HG03159 (cell line): ENCODE results near the gene MYT1.

ENCODE experiments used
- ATAC-seq: cut with Tn5 transposase; IDR thresholded peaks from one replicate; pipeline ENCODE4 v1.9.1; 2021; ENCODE audit warnings: mild to moderate bottlenecking, moderate library complexity; ENCODE audit not compliant: unreplicated experiment

The MYT1 gene

DNA sequence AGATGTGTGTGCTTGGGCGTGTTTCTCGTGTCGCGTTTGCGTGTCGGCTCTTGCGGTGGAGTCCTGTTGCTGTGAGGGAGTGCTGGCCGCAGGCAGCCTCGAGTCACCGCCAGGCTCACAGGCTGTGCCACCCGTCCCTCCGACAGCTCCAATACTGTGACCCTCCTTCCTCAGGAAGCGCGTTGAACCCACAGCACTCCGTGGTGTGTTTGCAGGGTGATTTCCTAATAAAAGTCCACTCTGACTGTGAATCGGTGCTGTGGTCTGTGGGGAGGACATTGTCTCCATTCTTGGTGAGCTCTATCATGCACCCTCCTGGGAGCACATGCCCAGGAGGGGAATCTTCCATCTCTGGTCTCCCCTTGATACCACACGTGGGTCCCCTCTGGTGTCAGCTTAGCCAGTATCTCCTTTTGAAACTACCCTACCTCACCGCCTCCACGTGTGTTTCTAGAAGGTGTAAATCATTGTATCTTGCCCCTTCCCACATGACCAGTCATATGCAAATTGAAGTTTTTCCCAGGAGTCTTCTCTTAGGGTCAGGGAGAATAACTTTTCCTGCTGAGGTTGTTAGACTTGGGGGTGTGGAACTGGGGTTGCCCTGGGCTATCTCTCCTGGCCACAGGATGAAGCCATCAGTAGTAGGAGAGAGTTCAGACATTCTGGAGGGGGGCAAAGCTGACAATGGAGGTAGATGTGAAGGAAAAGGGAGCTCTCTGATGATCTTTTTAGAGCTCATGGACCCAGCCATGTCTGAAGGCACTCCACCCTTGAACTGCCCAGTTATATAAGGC is 77.9 kb downstream of the MYT1 start:
- ATAC-seq: no peak

DNA sequence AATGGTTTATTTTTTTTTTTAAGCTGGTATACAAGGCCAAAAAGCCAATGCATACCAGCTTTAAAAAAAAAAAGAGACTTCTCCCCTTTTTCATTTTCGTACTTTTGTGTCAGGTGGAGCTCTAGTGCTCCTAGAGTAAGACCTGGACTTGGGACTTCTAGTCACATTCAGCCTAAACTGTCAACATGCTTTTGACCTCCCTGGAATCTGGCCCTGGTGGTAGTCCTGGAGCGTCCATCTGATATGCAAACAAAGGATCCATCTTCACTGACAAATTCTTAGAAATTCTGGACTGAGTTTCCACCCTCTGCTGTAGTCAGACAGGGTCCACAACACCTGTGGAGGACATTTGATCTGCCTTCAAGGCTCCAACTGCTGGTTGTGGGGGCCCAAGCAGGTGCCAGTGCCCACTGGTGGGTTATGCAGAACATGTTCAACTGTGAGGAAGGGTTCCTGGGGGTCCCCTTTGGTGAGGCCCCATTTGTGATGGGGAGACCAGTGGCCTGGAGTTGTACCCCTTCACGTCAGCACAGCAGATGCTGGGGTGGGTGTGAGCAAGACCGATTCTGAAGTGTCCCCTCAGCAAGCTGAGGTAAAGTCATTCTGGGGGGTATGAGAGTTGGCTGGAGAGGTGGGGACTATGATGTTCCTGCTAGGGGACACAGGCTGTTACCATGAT is 78.7 kb downstream of the MYT1 start:
- ATAC-seq: no peak

DNA sequence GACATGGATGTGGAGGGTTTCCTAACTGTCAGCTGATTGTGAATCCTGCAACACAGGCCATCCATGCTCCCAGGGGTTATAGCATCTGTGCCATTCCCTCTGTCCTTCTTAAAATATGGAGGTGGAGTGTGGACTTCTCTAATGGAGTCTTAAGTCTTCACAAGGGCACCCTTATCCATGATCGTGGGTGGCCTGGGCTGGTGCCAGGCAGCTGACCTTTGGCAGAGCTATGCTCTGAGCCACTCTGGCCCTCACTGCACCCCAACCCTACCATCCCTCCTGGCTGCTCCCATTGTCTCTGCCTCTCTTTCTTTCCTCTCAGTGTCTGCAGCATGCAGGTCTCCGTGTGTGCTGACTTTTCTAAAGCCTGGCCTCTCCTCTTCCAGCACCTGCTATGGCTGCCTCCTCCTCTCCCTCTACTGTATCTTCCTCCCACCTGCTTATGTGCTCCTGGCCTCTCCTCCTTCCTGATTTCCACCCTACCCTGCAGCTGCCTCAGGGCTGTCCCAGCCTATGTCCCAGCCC is 80.1 kb downstream of the MYT1 start:
- no peak for ATAC-seq

DNA sequence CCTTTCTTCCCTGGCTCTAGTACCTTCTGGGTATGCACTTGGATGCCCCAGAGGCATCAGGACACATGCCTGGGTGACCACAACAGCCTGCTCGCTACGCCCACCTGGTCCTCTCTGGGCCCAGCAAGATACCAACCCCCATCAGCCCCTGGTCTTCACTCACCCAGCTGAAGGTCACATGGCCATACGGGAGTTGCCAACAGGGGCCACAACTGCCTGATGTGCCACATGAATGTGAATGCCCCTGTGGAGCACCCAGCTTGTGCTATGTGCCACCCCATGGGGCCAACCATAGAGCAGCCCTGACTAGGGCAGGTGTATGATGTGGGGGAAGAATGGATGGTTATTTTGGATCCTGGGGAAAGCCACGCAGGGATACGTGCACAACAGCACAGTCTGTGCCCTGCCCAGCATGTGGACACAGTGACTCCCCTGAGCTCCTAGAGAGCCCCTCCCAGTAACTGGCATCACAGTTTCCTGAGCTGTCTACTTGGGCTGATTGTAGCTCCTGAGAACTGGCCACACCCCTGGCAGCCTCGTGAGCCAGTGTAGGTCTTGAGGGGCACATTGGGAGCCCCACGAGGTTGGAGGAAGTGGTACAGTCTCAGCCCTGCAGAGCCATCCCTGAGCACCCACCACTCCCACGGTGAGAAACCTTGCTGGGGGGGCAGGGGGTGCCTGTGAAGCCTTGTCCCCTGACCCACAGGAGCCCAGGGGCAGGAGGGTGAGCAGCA is 80.8 kb downstream of the MYT1 start:
- ATAC-seq: no peak

DNA sequence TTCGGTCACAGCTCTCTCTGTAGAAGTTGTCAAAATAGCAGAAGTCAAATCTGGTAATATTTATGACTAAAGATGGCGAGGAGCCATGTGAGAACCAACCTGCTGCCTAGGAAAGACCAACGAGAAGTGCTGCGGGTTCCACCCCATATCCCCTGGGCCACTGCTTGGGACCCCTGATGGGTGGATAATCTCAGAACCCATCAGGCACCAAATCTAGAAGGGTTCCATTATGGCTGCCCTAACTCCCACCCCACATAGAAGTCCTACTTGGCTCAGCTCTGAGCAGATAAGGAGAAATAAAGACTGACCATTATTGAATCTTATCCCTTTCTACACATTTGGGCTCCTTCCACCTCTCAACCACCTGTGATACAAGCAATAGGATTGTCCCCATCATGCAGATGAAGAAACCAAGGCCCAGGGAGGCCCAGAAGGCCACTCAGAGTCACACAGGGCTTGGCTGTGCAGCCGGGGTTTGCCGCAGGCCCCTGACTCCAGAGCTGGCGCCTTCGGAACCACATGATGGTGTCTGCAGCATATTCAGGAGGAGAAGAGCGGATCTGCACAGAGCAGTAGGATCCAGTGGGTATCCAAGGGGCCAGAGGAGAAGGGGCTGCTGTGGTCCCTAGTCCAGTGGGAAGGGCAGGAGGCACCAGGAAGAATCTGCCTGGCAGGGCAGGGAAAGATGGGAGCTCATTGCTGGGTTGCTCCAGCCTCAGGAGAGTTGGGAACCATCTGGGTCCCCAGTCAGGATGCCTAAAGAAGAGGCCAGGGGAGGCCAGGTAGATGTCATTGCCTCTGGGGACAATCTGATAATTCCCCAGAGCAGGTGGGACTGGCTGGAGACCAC is 81.7 kb downstream of the MYT1 start:
- no peak for ATAC-seq

DNA sequence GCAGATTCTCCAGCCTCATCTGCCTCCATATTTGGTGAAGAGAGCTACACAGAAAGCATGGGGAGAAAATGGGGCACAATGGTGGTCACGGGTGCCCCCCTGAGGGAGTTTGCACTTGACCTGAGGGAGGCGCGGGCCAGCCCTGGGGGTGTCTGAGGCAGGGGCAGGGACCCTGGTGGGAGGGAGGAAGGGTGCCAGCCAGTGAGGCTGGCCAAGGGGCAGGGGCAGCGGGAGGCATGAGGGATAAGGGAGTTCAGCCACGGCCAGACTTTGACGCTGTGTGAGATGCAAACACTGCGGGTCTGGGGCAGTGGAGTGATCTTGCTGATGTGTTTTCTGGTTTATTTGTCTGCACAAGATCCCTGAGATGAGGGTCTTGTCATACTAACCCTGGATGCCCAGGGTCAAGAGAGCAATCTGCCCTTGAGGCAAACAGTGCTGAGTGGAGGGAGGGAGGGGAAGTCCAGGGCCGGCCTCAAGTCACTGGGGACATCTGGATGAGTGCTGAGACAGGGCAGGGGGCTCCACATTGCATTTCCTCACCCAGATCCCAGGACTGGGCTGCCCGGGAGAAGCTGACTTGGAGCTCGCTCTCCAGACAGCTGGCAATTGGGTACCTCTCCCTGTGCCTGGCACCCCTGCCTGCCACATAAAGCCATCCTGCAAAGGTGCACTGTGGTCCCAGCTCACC is 82.5 kb downstream of the MYT1 start:
- ATAC-seq: no peak

DNA sequence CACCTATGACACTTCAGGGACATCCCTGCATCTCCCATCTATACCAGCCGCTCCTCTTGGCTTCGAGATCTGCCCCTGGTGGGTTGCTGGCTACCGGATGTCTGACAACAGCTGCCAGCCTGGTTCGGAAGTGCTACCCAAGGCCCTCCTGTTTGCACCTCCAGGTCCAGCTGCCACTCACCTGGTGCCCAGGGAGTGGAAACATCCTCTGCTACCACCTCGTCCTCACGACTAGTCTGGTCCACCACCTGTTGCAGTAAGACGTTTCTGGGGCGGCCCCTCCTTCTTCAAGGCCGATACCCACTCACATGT is 83.0 kb downstream of the MYT1 start:
- ATAC-seq: no peak

DNA sequence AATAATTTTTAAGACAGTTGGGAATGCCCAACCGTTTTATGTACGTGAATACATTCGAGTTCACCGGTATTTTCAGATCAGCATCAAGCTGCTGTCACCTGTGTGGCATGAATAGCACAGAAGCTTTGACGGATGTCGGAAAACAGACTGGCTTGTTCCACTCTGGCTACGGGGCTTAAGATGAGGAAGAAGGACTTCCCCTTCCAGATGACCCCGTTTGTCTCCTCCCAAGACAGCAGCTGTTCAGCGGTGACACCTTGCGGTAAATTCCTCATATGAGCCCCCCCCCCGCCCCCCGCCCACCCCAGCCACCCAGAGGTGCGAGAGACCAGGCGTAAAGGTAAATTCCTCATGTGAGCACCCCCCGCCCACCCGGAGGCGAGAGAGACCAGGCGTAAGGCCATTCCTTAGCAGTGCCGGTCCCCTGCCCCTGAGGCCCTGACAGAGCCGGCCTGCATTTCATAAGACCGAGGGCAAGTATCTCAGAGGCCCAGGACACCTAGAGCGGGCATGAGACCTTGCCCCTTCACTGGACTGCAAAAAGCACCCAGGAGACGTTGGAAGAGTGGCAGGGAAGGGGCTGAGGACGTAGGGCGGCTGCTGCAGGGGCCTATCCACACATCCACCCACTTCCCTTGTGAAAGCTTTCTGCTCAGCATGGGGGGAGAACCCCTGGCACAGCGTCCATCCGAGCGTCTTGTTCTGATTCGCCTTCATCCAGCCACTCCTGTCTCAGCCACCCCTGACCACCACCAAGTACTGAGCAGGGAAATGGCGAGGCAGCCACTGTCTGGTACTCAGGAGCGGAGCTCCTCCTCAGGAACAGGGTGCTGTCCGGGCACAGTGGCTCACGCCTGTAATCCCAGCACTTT is 84.0 kb downstream of the MYT1 start:
- no peak for ATAC-seq

DNA sequence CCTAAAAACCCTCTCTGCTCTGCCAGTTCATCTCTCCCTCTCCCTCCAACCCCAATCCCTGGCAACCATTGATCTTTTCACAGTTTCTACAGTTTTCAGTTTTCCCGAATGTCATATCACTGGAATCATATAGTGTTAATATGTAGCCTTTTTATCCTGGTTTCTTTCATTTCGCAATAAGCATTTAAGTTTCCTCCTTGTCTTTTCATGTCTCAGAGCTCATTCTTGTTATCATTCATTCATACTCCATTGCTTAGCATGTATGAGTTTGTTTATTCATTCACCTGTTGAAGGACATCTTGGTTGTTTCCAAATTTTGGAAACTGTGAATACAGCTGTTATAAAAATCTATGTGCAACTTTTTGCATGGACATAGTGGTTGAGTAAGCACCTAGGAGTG is 85.8 kb downstream of the MYT1 start:
- ATAC-seq: no peak

DNA sequence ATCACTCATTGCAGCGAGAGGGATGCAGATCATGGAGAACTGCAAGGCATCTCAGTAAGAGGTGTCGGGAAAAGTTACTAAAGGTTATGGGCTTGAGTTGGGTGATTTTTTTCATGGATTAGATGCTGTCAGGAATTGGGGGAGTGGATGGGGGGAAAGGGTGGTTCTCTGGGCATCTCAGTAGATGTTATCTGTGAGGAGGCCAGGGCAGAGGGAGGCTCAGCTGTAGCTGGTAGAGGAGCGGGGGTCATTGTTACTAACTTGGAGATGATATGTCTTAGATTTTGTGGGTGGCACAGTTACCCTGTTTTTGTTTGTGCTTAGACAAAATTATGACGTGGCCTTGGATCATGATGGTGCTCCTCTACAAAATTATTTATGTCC is 88.7 kb downstream of the MYT1 start:
- no peak for ATAC-seq

DNA sequence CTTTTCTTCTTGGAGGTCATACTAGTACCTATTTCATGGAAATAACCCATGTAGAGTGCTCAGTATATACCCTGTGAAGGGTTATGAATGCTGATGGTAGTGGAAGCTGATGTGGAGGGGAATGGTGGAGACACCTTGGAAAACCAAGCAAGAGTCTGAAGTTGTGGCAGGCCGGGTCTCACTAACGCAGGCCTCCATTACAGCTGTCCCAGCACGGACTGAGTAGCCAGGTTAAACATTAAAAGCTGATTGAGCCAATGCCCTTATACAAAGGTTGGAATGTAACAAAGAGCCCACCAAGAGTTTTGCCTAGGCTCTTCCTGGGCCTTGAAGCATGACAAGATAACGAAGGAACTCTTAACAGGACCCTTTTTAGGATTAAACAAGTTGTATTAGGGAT is 89.2 kb downstream of the MYT1 start:
- ATAC-seq: no peak

DNA sequence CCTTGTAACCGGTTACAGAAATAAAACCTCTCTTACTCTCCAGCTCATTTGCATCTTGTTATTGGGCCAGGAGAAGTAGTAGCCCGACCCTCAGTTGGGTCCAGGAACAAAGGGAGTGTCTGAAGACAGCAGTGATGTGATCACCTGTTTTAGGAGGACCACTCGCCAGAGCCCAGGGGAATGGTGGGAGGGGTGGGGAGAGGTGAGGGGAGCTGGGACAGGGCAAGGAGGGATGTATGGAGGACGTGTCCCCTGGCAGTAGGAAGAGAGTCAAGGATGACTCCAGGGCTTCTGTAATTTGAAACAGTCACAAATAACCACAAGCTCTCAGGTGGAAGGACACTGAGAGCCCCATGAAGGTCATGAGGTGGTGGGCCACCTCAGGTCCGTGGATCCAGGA is 89.9 kb downstream of the MYT1 start:
- ATAC-seq: no peak

DNA sequence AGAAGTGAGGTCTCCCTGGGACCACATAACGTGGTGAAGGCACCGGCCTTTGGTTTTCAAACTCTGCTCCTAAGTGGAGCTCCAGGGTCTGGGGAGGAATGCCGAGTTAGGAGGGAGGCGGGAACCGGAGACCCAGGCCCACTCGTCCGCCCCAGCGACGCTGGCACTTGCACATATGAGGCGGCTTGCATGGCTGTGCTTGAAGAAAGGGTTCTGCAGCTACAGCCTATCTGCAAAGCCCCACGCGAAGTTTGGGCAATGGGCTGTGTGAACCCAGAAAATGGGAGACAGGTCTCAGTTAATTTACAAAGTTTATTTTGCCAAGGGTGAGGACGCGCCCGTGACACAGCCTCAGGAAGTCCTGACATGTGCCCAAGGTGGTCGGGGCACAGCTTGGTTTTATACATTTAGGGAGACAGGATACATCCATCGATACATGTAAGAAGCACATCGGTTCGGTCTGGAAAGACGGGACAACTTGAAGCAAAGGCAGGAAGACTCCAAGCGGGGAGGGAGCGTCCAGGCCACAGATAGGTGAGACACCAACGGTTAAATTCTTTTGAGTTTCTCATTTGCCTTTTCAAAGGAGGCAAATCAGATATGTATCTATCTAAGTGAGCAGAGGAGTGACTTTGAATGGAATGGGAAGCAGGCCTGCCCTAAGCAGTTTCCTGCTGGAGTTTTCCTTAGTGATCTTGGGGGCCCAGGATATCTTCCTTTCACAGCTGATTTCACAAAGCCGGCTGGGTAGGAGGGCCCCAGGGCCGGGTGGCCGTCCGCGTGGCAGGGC is 90.5 kb downstream of the MYT1 start:
- no peak for ATAC-seq

DNA sequence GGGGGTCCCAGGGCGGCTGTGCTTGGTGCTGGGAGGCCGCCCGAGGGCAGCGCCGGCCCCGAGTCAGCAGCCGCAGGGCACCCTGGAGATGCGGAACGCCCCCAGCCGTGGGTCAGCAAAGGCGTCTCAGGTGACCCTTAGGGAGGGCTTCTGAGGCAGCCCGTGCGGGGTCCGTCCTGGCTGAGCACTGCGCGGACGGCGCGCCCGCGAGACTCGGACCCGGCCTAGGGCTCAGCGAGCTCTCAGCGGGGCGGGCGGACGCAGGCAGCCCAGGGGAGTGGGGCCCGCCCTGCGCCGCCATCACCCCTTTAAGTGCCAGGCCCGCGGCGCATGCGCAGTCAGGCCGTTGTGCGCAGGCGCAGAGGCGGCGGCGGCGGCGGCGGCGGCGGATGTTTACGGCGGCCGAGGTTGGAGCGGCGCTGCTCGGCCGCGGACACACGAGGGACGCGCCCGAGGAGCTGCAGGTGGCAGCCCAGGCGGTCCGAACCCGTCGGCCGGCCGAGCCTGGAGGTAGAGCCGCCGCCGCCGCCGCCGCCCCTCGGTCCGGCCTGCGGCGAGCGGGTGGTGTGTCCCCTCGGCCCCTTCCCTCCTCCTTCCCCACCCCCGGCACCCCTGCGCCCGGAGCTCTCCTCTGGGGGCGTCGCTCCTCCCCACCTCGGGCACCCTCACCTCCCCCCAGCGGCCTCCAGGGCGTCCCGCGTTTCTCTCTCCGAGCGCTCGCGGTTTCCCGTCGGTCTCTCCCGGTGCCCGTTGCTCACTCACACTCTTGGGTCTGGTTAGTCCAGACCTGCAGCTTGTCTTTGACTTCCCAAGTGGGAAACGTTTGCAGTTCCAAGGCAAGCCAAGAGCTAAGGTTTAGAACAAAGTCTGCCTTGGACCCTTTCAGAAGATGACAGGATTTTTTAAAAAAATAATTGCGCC is 91.4 kb downstream of the MYT1 start, which contains the start of gene PCMTD2:
Gene PCMTD2 (plus strand): TSS at position 388 of the 921 bp plus-strand sequence. CDS start 4,218 bp downstream, outside the sequence.
- ATAC-seq: peak; percentile 72

DNA sequence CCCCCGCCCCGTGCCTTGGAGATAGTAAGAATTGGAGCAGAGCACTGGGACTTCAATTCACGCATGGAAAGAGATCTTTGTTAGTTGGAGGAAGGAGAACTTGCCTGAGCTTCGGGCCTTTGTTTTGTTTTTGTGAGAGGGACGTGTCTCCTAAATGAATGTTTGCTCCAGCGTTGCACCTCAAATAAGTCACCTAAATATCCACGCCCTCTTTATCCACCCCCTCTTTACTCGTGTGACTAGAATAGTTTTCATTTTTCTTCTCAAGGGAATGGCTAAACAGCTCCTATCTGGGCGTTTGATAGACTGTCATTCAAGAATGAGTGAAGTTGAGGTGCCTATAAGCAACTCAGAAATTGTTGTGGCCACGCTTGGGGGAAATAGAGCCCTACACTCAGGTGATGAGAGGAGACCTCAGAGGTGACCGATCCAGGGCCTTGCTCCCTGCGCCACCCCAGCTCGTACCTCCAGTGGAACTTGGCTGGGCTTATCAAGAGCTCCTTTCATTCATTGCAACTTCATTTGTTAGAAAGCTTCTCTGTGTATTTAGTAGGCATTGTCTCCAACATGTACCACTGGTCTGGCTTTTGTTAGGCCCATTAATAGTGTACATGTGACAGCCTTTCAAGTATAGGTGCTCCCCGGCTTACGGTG is 92.2 kb downstream of the MYT1 start:
- no peak for ATAC-seq

DNA sequence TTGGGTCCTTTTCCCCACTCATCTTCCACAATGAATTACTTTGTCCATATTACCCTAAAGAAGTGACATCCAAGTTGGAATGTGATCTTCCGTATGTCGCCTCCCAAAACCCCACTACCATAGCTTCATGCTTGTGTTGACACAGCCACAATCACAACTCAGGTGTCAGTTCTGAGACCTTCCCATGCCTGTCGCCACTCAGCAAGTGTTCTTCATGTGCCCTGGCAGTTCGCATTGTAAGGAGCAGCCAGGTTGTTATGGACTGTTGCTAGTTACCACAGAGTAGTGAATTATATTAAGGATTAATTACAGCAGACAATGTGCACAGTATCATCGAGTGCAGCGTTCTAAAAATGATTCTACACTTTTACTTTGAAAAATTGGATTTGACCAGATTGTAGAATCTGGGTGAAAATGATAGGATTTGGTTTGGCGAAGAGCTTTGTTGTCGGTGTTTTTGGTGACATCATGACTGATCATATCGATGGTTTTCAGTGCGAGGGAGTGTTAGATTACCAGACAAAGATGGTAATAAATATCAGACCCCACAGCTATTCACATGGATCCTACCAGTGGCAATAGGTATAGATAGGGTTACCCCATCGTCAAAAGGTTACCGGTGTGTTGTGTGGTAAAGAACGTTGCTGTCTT is 93.0 kb downstream of the MYT1 start:
- no peak for ATAC-seq
